GM12878 (cell line): ENCODE measurements around the gene TCF4. TPM values are rescaled to one million over a fixed set of nuclear protein-coding genes. Genes with fewer than 3 reads are reported as not detected.

ENCODE experiments used
- ATAC-seq: fragments of 200-7000 bp; cut with Tn5 transposase; 3 replicates; pipeline ENCODE4 v1.9.1; 2020; ENCODE audit warnings: mild to moderate bottlenecking, moderate library complexity
- BruUV-seq: library from RNA; stranded (reverse); fragments of 400-500 nt; replicated peaks from 2 replicates; lab custom pipeline; 2021; lab: Mats Ljungman, UMichigan
- CTCF ChIA-PET: fragments of 300-600 bp; sonication (Branson Sonifier 250); formaldehyde crosslinking; extraction: SDS; loops from one replicate; lab custom pipeline; 2021; ENCODE audit warnings: inconsistent platforms; lab: Yijun Ruan, JAX
- POLR2A ChIA-PET: fragments of 350-600 bp; formaldehyde crosslinking; extraction: SDS; loops from one replicate; lab custom pipeline; 2021; ENCODE audit warnings: inconsistent platforms; lab: Charles Lee
- RAD21 ChIA-PET: fragments of 300-600 bp; sonication (Branson Sonifier 250); formaldehyde crosslinking; loops from one replicate; lab custom pipeline; 2023; ENCODE audit warnings: antibody characterized with exemption; ENCODE audit not compliant: unreplicated experiment; lab: Charles Lee
- SMC1A ChIA-PET: fragments of 300-600 bp; sonication (Branson Sonifier 250); formaldehyde crosslinking; loops from one replicate; lab custom pipeline; 2023; ENCODE audit not compliant: unreplicated experiment, uncharacterized antibody; lab: Charles Lee
- DNase-seq: peaks from one replicate; pipeline ENCODE4 v3.0.0-alpha.2; 2011; ENCODE audit warnings: low read depth, low spot score
- FAIRE-seq: peaks from 3 replicates; lab custom pipeline; 2011; peaks lifted over from hg19 to GRCh38; lab: Jason Lieb, UNC
- H2AFZ ChIP-seq: 2 replicates; pipeline ENCODE4 v1.6.0; 2011; ENCODE audit warnings: low read depth, low read length, control low read depth; ENCODE audit not compliant: control insufficient read depth
- H3K27ac ChIP-seq: 2 replicates; pipeline ENCODE4 v1.5.1; 2011; ENCODE audit warnings: control low read depth; ENCODE audit not compliant: control insufficient read depth, insufficient read depth
- H3K27me3 ChIP-seq, 2 experiments: replicated peaks in 1 of 2; 2 replicates each; pipeline versions ENCODE4 v1.6.0 to v1.6.1; 2011; ENCODE audit warnings: low read length in 1 of 2; ENCODE audit not compliant: control insufficient read depth in 2 of 2, insufficient read depth in 2 of 2
- H3K36me3 ChIP-seq, 2 experiments: 2 replicates each; pipeline ENCODE4 v1.5.1; 2011; ENCODE audit warnings: low read length in 1 of 2; ENCODE audit not compliant: control insufficient read depth in 2 of 2, insufficient read depth in 2 of 2
- H3K4me1 ChIP-seq: 2 replicates; pipeline ENCODE4 v1.6.1; 2011; ENCODE audit warnings: mild to moderate bottlenecking, low read length, moderate library complexity, mixed read lengths; ENCODE audit not compliant: control insufficient read depth, insufficient read depth
- H3K4me2 ChIP-seq: 2 replicates; pipeline ENCODE4 v1.6.0; 2011; ENCODE audit warnings: control low read depth; ENCODE audit not compliant: control insufficient read depth, insufficient read depth
- H3K4me3 ChIP-seq: fragments of 200-600 bp; sonication (generic); 2 replicates; pipeline ENCODE4 v1.5.1; 2016
- H3K79me2 ChIP-seq: 2 replicates; pipeline ENCODE4 v1.6.0; 2011; ENCODE audit warnings: low read length; ENCODE audit not compliant: control insufficient read depth, insufficient read depth
- H3K9ac ChIP-seq: 2 replicates; pipeline ENCODE4 v1.8.0; 2011; ENCODE audit warnings: low read length, control low read depth, mixed read lengths; ENCODE audit not compliant: control insufficient read depth, insufficient read depth
- H3K9me3 ChIP-seq: replicated peaks from 3 replicates; pipeline ENCODE4 v1.5.1; 2011; ENCODE audit warnings: mild to moderate bottlenecking, low read length; ENCODE audit not compliant: control insufficient read depth, insufficient read depth
- H4K20me1 ChIP-seq: 2 replicates; pipeline ENCODE4 v1.6.0; 2011; ENCODE audit not compliant: control insufficient read depth, insufficient read depth
- BMI1 ChIP-seq: fragments of 450-650 bp; IDR thresholded peaks from 2 replicates; pipeline ENCODE4 v1.6.1; 2016; ENCODE audit warnings: mild to moderate bottlenecking, moderate library complexity, borderline replicate concordance
- CREM ChIP-seq: IDR thresholded peaks from 2 replicates; pipeline ENCODE4 v1.6.1; 2014; ENCODE audit warnings: antibody characterized with exemption, low read depth
- RAD21 ChIP-seq: IDR thresholded peaks from 2 replicates; pipeline ENCODE4 v1.6.1; 2011; ENCODE audit warnings: mild to moderate bottlenecking, low read depth, low read length, moderate library complexity; ENCODE audit not compliant: insufficient read depth
- SUPT20H ChIP-seq: IDR thresholded peaks from 2 replicates; pipeline ENCODE4 v1.6.1; 2011; ENCODE audit warnings: low read depth, mild to moderate bottlenecking, low read length, moderate library complexity, borderline replicate concordance; ENCODE audit not compliant: control insufficient read depth
- WGBS: methylation state at CpG from one replicate; pipeline ENCODE4 v1.1.6; 2016; ENCODE audit warnings: low lambda C conversion rate; ENCODE audit not compliant: insufficient replicate concordance, insufficient coverage; ENCODE audit errors: missing lambda C conversion rate; 5-methylcytosine and 5-hydroxymethylcytosine counted together
- in situ Hi-C: fragments of 300-500 bp; cut with MboI; formaldehyde crosslinking; loops from 9 replicates; pipeline ENCODE4 v1.14.3; 2018; ENCODE audit warnings: mixed read lengths
- intact Hi-C: fragments of 100-400 bp; cut with micrococcal nuclease; formaldehyde crosslinking; loops from one replicate; pipeline ENCODE4 v1.14.2; 2022; ENCODE audit not compliant: unreplicated experiment
- polyA plus RNA-seq, 11 experiments: library from polyadenylated mRNA; depleted of rRNA in 4 of 11; unstranded in 6 of 11; stranded (reverse) in 5 of 11; fragments of >200 nt; fragmentation: Nextera tagmentation in 4 of 11; fragmentation: Illumina TruSeq in 1 of 11; extraction: Ambion mirVana in 4 of 11; extraction: Trizol in 1 of 11; gene quantifications; 1 replicate in 1 of 11; 2 replicates in 10 of 11; pipeline versions ENCODE4 v1.2.1 to v1.2.3, GENCODE V29; 2011 to 2016; ENCODE audit warnings: inconsistent platforms in 2 of 11, missing spikeins in 2 of 11, low read depth in 1 of 11
- total RNA-seq, 4 experiments: library from RNA; depleted of rRNA in 3 of 4; stranded (reverse); fragments of >200 nt in 3 of 4; fragmentation: Illumina TruSeq in 1 of 4; extraction: Trizol in 1 of 4; gene quantifications; 2 replicates each; pipeline versions ENCODE4 v1.2.1 to v1.2.3, GENCODE V29; 2013 to 2021
- TF ChIP-seq, protein P1 (sequence below): IDR thresholded peaks from 2 replicates; pipeline ENCODE4 v1.6.1; 2011; ENCODE audit warnings: mild to moderate bottlenecking, low read depth, low read length, moderate library complexity; ENCODE audit not compliant: insufficient replicate concordance
- TF ChIP-seq, protein P2 (sequence below): fragments of 450-650 bp; IDR thresholded peaks from 2 replicates; pipeline ENCODE4 v1.6.1; 2017; ENCODE audit warnings: mild to moderate bottlenecking

TCF4 gene
- total and polyA plus RNA-seq, 10 of the 15 experiments (the other 5 are each of a cell fraction or from before 2014, with no cell fraction given): 15.2 to 94.0 (median 31.5) TPM

DNA sequence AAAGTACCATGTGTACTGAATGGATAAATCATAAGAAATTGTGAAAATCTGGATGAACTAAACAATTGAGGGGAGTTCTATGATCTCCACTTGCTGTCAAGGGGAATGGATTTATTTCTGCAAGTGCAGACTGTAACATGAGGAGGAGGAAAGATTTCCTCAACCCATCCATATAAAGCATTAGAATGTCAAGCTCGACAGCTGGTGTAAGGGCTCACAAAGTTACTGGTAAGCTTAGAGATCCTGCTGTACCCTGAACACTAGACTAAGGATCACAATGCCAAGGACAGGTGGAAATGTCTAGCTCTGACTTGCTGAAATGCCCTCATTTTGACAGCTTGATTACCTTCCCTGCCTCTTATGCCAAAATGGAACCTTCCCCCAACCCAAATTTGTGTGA is 125.3 kb downstream of the TCF4 start:
- Histone ChIP-seq H3K79me2 (no peaks in the 10 kb centered on the region), H3K4me1 (no peaks in the 10 kb centered on the region), H2AFZ (no peak overlapping the region), H3K27me3 (no peaks in the 10 kb centered on the region; a peak in 1 of 4 replicates), H4K20me1 (no peaks in the 10 kb centered on the region), H3K9me3 (no peaks in the 10 kb centered on the region), H3K27ac (no peak overlapping the region), H3K4me3 (no peak overlapping the region), H3K36me3 (no peaks in the 10 kb centered on the region), H3K4me2 (no peak overlapping the region), H3K9ac (no peak overlapping the region)
- ChIA-PET POLR2A (no interaction called here), SMC1A (no interaction called here), CTCF (interaction anchor here (0.5 to 0.9 kb wide), 2 partner anchors 70 to 101 kb away, joined by 3 to 4 read pairs; no protein-coding TSS in a partner anchor), RAD21 (no interaction called here)
- in situ Hi-C loops (no loop called here), intact Hi-C loops (no loop called here)
- TF ChIP-seq, protein P1, sequence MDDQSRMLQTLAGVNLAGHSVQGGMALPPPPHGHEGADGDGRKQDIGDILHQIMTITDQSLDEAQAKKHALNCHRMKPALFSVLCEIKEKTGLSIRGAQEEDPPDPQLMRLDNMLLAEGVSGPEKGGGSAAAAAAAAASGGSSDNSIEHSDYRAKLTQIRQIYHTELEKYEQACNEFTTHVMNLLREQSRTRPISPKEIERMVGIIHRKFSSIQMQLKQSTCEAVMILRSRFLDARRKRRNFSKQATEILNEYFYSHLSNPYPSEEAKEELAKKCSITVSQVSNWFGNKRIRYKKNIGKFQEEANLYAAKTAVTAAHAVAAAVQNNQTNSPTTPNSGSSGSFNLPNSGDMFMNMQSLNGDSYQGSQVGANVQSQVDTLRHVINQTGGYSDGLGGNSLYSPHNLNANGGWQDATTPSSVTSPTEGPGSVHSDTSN: no peak
- TF ChIP-seq CREM (no peak), SUPT20H (no peak), RAD21 (no peak), BMI1 (no peak)
- TF ChIP-seq, protein P2, sequence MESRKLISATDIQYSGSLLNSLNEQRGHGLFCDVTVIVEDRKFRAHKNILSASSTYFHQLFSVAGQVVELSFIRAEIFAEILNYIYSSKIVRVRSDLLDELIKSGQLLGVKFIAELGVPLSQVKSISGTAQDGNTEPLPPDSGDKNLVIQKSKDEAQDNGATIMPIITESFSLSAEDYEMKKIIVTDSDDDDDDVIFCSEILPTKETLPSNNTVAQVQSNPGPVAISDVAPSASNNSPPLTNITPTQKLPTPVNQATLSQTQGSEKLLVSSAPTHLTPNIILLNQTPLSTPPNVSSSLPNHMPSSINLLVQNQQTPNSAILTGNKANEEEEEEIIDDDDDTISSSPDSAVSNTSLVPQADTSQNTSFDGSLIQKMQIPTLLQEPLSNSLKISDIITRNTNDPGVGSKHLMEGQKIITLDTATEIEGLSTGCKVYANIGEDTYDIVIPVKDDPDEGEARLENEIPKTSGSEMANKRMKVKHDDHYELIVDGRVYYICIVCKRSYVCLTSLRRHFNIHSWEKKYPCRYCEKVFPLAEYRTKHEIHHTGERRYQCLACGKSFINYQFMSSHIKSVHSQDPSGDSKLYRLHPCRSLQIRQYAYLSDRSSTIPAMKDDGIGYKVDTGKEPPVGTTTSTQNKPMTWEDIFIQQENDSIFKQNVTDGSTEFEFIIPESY: no peak
- ATAC-seq: no peak
- 6% methylated on average over 1 of the region's 1 CpG for WGBS
- FAIRE-seq: no peak
- DNase-seq: no peak
- BruUV-seq: no TSS peak
